GM12891 (cell line): Measurements from ENCODE around the gene CASP6.

Source experiments
- POLR2A ChIP-seq: IDR thresholded peaks from 2 replicates; pipeline ENCODE4 v1.6.1; 2011; ENCODE audit warnings: low read depth, low read length, control low read depth
- POLR2AphosphoS5 ChIP-seq: IDR thresholded peaks from 2 replicates; pipeline ENCODE4 v1.6.1; 2011; ENCODE audit warnings: low read depth, low read length, control low read depth
- TAF1 ChIP-seq: IDR thresholded peaks from 2 replicates; pipeline ENCODE4 v1.6.1; 2011; ENCODE audit warnings: low read depth, low read length, control low read depth

DNA sequence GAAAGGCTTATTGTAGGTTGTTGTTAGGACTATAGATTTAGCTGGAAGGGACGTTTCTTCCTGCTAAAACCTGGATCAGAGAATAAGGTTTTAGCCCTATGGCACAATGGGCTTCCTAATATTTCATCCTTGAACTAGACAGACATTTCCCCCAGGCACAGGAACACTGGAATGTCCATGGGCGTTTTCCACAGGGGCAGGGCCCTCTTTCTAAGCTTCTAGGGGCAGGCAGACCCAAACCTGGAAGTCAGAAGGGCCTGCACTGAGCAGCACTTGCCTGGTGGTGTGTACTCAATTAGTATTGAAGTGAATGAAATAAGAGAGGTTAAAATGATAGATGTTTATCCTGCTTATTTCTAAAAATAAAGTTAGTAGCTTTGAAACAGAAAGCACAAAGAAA is 41.1 kb downstream of the CASP6 start:
- TF ChIP-seq POLR2A (no peak), POLR2AphosphoS5 (no peak), TAF1 (no peak)
